KBM-7 (cell line): ENCODE data around the gene TRIM63.
A peak's percentile ranks its signal among the peaks of the same experiment; 100 is the strongest.

Experiments used
- DNase-seq: peaks from one replicate; pipeline ENCODE4 v3.0.0-alpha.2; 2015
- in situ Hi-C: fragments of 300-500 bp; cut with MboI; formaldehyde crosslinking; loops from 2 replicates; pipeline ENCODE4 v1.14.3; 2020; ENCODE audit warnings: low sequenced_read_pairs, low pct_unique_long_range_greater_than_20kb, mixed read lengths

The TRIM63 gene

DNA sequence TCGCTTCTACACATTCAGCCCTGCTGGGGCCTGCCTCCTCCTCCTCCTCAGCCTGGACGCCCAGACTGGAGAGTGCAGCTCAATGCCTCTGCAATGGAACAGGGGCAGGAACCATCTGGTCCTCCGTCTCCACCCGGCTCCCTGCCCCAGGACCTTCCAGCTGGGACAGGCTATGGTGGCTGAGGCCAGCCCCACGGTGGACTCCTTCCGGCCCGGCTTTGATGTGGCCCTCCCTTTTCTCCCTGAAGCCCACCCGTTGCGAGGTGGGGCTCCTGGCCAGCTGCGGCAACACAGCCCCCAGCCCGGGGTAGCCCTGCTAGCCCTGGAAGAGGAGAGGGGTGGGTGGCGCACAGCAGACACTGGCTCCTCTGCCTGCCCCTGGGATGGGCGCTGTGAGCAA, 44.4 kb downstream of the TRIM63 start:
- in situ Hi-C loops = no loop called here
- DNase-seq = no peak

DNA sequence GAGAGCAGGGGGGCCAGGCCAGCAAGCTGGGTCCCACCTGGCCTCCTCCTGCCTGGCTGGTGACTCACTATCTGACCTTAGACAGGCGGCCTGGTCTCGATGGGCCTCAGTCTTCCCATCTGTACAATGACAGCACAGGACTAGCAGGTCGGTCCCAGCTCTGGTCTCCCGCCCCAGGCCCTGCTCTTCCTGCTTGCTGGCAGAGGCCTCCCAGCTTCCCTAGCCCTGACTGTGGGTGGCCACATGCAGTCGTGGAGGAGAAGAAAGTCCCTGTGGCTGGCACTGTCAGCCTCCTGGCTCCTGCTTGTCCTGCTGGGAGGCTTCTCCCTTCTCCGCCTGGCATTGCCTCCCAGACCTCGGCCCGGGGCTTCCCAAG, 45.0 kb downstream of the TRIM63 start:
- in situ Hi-C loops = no loop called here
- DNase-seq = no peak

DNA sequence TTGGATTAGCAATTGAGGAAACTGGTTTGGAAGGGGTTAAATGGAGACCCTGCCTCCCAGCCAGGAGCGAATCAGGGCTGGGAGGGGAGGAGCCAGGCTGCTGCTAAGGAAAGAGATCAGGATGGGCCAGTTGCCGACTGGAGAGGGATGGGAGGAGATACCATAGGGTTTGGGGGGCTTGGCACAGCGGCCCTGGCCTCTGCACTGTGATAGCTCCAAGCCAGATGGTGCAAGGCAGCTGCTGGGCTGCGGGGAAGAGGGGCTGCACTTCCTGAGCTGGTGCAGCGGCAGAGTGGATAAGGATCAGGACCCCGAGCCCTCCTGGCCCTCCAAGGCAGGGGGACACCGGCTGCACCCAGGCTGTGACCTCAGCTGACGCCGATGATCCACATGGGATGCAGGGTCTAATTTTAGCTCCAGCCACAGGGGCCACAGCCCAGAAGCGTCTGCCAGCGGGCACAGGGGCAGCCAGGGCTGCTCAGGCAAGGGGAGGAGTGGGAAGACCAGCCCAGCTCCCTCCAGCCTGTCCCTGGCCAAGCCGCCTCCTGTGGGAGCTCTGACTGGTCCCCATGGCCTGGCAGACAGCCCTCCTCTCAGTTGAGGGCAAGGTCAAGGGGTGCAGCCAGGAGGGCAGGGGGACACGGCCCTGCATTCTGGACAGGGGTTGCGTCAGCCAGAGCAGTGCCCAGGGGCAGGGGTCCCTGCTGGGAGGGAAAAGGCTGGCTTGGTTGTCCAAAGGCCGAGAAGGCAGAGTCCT, 45.6 kb downstream of the TRIM63 start, which contains the start of gene EXTL1:
EXTL1 (plus strand) TSS at position 129 of the 757 bp plus-strand sequence. CDS start 872 bp downstream, outside the sequence.
- in situ Hi-C loops = no loop called here
- DNase-seq = no peak

DNA sequence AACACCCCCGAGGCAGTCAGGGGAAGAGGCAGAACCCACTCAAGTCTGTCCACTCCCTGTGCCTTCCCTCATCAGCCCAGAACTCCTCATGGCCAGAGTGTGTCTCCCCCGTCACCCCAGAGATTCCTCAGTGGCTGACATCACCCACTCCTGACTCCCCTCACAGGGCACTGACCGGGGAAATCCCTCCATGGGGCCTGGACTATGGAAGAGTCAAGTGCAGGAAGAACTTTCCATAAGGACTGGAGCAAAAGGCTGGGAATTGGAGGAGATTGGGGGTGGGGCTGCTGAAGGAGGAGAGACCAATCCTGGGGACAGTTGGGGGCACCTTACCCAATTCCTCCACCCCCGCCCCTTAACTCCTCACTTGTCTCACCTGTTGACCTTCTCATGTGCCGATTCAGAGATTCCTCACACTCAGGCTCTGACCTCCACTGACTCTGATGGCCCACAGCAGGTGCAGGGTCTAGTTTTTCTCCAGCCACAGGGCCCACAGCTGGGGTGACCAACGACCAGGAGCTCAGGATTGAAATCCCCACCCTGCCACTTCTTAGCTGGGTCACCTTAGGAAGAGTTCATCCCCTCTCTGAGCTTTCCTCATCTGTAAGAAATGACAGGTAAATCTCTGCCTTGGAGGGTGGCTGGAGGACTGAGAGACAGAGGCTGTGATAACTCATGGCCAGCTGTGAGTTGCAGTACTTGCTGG, 46.3 kb downstream of the TRIM63 start:
- no peak for DNase-seq
- in situ Hi-C loops = no loop called here

DNA sequence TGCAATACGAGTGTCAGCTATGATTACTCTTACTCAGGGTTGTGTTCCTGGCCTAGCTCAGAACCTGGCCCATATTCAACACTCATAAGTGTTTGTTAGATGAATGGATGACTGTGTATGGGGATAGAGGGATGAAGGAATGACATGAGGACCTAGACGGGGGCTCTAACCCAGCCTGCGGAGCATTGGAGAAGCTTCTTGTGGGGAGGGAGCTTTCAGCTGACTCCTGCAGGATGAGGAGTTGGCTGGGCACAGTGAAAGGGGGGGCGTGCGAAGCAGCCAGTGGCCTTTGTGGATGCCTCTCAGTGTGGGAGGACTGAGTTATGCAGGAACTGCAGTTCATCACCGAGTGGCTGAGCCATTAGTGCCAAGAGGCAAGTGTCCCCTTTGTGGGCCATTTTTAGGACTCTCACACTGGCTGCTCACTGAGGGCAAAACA, 47.1 kb downstream of the TRIM63 start:
- DNase-seq = no peak
- in situ Hi-C loops = no loop called here

DNA sequence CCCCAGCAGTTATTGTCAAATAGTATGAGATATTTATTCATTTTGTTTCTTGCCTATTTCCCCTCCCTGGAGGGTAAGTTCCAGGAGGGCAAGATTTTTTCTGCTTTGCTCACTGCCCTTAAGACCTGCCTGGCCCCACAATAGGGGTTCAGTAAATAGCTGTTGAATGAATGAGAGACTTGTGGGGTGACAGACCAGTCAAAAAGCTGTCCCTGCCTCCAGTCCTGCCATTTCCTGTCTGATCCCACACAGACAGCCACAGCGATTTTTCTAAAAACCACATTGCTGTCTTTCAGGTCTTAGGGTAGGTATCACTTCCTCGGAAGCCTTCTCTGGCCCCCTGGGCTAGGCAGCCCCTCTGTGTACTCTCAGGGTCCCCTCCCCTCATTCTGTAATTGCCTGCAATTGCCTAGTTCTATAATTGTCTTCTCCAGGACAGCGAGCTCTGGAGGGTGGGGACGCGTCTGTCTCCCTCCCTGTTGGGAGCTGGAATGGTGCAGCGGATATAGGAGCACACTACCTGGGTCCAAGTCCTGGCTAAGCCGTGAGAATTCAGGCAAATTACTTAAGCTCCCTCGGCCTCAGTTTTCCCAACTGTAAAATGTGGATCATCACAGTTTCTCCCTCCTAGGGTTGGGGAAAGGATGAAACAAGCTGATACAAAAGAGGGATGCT, 47.7 kb downstream of the TRIM63 start:
- in situ Hi-C loops = no loop called here
- peak; percentile 50 for DNase-seq

DNA sequence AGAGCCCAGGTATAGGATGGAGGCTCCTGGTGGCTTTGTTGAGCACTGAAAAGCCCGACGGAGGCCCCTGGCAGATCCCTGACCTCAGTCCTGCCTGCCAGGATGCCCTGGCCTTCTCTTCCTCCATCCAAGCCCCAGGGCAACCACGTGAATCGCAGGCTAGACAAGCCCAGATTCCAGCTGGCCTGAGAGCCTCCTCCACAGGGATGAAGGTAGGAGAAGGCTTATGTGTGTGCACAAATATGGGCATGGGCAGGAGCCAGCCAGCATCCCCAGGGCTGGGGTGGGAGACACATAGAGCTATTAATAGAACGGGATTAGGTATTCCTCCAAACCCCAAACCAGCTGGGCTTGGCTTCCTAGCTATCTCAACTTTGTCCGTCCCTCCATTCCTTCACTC, 49.8 kb downstream of the TRIM63 start:
- no peak for DNase-seq
- in situ Hi-C loops = no loop called here

DNA sequence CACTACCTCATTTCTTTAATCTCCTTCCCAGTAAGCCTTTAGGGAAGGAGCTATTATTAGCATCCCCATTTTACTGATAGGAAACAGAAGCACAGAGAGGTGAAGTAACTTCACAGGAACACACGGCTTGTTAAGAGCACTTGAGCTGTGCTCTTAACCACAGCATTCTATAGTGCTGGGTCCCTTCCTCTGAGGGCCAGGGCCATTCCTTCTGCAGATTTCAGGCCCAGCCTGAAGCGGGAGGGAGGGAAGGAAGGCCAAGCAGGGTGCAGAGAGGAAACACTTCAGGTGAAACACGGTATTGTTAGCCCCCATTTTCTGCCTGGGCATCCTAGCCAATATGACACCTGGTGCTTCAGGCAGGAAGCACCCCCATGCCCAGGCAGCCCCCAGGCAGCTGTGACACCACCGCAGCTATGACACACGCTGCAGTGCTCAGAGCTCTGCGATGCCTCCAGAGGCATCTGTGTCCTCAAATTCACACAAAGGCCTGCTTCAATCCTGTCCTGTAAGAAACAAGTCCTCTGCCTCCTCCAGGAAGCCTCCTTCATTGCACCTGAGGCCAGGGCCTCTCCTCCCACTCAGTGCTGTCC, 50.4 kb downstream of the TRIM63 start:
- no peak for DNase-seq
- in situ Hi-C loops = no loop called here

DNA sequence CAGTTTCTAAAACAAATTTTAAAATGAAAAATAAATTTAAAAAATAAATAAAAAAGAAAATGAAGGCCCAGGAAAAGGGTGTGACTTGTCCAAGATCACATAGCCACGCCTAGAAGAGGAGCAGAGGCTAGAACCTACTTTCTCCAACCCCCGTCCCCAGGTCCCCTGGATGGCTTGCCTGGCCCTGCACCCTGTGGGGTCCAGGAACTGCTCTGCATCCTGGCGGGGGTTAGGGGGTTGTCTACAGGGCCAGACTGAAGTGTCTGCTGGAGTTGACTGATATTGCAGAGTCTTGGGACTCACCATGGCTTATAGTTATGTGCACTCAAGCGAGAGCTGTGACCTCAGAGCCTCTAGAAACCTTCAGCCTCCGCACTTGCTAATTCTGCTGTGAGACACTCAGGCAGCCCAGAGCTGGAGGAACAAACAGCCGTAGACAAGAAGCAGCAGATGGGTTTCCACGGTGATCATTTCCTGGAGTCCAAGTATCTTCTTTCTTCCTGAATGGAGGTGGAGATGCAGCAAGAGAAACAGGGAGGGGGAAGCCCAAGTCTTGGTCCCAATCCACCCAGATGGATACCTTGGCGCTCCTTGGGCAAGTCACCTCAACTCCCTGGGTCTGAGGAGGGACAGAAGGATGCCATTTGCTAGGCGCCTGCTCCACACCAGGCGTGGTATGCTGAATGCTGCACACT, 51.0 kb downstream of the TRIM63 start:
- in situ Hi-C loops = no loop called here
- peak; percentile 64 for DNase-seq

DNA sequence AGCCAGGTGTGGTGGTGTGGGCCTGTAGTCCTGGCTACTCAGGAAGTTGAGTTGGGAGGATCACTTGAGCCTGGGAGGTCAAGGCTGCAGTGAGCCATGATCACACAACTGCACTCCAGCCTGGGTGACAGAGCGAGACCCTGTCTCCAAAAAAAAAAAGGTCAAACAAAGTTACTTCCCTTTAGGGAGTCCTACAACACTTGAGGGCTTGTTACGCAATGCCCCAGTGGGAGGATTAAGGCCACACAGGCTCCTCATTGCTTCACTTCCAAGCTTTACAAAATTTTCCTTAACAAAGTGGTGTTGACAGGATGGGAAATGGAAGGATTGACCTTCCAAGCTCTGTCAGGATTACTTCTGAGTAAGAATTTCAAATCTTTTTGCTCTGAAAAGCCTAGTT, 52.1 kb downstream of the TRIM63 start:
- in situ Hi-C loops = no loop called here

DNA sequence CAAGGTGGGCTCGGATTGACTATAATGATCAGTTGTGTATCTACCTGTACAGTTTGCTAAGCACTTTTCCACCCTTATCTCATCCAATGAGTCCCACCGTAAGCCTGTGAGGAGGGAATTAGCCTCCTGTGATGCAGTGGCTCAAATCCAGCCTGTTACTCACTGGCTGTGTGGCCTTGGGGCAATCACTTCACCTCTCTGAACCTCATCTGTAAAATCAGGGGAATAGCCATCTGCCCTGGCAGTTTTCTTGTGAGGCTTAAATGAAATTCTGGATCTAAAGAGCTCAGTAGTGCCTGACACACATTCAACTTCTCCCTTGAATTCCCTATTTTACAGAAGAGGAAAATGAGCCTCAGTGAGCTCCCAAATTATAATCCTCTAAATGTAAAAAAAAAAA, 53.3 kb downstream of the TRIM63 start:
- DNase-seq = no peak
- in situ Hi-C loops = no loop called here

More for the DNA sequence above, 52.1 kb downstream of the TRIM63 start:
- DNase-seq = peak; percentile 69

DNA sequence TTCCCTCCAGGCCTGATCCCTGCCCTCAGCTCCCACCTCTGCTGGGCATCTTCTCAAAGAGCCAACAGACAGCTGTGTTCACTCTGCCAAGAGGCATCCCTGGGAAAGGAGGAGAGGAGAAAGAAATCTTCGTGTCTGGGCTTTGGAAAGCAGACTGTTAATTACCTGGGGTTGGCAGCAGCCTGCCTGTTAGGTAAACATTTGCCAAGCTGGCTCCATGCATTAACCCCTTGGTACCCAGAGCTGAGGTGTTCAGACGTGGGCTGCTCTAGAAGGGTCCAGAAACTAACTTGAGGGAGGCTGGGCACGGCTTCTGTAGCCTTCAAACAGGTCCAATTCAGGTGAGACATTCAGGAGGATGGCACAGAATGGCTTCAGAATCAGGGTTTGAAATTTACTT, 54.6 kb downstream of the TRIM63 start:
- in situ Hi-C loops = no loop called here
- no peak for DNase-seq

DNA sequence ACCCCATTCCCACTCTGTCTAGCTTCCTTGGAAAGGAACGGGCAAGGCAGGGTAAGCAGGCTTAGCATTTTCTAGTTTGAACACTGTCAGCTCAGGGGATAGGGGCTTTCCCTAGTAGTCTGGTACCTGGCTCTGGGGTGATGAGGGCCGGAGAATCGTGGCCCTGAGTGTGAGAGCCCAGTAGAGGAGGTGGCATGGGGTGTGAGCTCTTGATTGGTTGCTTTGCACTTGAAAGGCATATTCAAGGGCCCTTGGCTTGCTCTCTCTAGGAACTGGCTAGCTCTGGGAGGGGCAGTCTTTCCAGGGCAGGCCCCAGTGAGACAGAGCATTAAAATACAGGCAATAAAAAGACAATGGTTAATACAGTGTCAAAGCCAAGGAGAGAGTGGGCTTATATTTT, 56.6 kb downstream of the TRIM63 start:
- in situ Hi-C loops = no loop called here
- no peak for DNase-seq

DNA sequence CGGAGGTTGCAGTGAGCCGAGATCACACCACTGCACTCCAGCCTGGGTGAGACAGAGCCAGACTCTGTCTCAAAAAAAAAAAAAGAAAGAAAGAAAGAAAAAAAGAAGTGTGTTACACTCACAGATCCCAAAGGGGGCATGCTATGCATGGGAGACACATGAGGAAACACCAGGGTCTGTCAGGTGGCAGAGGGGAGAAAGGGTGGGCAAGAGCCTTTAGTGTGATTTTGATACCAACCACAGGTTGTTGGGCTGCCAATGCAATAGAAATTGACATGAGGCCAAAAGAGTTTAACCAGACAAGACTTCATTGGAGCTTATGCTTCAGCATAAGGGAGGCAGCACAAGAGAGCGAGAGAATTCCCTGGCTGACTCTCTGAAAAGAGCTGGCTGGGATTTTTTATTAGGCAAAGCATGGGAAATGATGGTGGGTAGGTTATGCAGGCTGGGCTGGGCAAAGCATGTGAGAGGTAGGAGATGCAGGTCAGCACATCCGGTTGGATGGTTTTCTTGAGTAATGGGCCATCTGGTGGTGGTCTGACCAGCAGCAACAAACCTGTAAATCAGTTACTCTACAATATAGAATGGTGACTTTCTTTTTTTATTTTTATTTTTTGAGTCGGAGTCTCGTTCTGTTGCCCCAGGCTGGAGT, 57.5 kb downstream of the TRIM63 start:
- in situ Hi-C loops = no loop called here
- no peak for DNase-seq

DNA sequence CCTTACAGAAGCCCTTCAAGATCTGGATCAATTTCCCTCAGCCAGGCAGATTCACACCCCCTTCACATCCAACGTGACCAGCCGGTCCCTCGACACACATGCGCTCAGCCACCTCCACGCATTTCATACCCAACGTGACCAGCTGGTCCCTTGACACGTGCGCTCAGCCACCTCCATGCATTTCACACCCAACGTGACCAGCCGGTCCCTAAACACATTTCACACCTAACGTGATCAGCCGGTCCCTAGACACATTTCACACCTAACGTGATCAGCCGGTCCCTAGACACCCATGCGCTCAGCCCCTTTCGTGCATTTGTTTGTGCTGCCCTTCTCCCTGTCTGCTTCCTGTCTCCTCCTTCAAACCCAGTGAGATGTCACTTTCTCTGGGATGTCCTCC, 60.7 kb downstream of the TRIM63 start:
- no peak for DNase-seq
- in situ Hi-C loops = no loop called here

DNA sequence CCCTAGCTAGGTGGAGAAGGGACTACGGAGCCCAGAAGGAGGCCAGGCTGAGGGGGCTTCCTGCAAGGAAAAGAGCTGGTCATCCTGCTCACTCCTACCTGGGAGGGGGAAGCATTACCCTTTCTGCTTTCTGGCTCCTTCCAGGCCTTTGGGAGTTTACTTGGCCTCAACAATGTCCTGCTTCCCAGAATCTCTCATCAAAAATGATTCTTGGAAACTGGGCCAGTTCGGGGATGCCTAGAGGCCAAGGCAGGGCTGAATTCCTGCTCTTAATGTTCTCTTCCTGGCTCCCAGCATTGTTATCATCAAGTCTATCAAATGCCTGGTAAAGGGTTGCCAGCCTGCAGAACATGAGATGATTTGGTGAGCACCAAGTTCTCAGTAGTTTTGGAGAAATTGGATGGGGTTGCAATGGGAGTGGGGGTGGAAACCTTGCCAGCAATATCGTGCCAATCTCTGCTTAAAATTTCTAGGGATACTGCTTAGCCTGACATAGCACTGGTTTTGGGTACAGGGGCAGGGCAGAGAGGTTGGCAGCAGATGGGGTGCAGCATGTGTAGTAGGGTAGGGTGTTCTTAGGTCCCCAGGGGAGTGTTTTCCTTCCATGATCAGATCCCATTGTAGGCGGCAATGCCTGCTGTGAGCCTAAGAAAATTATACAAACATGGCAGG, 61.9 kb downstream of the TRIM63 start:
- in situ Hi-C loops = no loop called here
- no peak for DNase-seq

DNA sequence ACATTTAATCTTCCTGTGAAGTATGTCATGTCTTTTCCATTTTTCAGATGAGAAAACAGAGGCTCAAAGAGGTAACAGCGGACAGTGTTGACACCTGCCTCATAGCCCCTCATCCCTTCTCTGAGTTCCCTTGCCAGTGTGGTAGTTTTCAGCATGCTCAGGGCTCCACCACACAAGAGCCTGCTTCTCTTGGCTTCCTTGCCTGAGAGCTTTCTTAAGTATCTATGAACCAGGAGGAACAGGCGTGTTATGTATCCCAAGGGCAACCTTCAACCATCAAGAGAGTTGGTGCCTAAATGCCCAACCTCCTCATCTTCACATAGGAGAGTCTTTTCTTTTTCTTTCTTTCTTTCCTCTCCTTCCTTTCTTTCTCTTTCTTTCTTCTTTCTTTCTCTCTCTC, 63.7 kb downstream of the TRIM63 start:
- in situ Hi-C loops = no loop called here
- no peak for DNase-seq

DNA sequence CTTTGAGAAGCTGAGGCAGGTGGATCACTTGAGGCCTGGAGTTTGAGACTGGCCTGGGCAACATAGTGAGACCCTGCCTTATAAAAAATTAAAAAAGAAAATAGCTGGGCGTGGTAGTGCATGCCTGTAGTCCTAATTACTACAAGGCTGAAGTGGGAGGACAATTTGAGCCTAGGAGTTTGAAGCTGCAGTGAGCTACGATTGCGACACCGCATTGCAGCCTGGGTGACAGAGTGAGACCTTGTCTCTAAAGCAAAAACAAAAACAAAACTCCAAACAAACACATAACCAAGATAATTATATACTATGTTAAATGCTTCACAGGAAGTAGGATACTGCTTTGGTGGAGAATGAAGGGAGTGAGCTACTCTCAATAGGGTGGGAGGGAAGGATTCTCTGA, 64.2 kb downstream of the TRIM63 start:
- in situ Hi-C loops = no loop called here
- no peak for DNase-seq
